HG02763 (cell line): ENCODE measurements around the gene MYOT.
"Not testable (repeated sequence)": the region's sequence is repeated elsewhere in the genome, so short reads cannot be mapped to it uniquely, and the experiment has no call there.

ENCODE experiments used
- ATAC-seq: cut with Tn5 transposase; IDR thresholded peaks from one replicate; pipeline ENCODE4 v1.9.1; 2021; ENCODE audit warnings: mild to moderate bottlenecking, moderate library complexity; ENCODE audit not compliant: unreplicated experiment

The MYOT gene

GRCh38 chr5:137853165-137853564 is 14.5 kb upstream of the MYOT start:
- ATAC-seq: not testable (repeated sequence)

- ATAC-seq: no peak
These were observed 11.5 kb upstream of the MYOT start for GRCh38 chr5:137856201-137856600.

GRCh38 chr5:137856916-137857862 is 10.5 kb upstream of the MYOT start:
- ATAC-seq: no peak

- peak; percentile 81 for ATAC-seq
These were observed 9.3 kb upstream of the MYOT start for GRCh38 chr5:137858223-137858916.

GRCh38 chr5:137858954-137859353 is 8.7 kb upstream of the MYOT start:
- ATAC-seq: no peak

GRCh38 chr5:137862251-137862650 is 5.4 kb upstream of the MYOT start:
- ATAC-seq: no peak

- not testable (repeated sequence) for ATAC-seq
These were observed 4.0 kb upstream of the MYOT start for GRCh38 chr5:137863653-137864052.

GRCh38 chr5:137866541-137867388 is 895 bp upstream of the MYOT start:
- no peak for ATAC-seq

GRCh38 chr5:137870647-137871339 is 3.1 kb downstream of the MYOT start:
- ATAC-seq: no peak

GRCh38 chr5:137871571-137871970 is 3.9 kb downstream of the MYOT start:
- ATAC-seq: no peak

- no peak for ATAC-seq
These were observed 4.8 kb downstream of the MYOT start for GRCh38 chr5:137872466-137872865.

GRCh38 chr5:137876101-137876500 is 8.4 kb downstream of the MYOT start:
- ATAC-seq: no peak

- no peak for ATAC-seq
These were observed 12.7 kb downstream of the MYOT start for GRCh38 chr5:137880313-137880712.

- ATAC-seq: no peak
These were observed 20.2 kb downstream of the MYOT start for GRCh38 chr5:137887831-137888230.

GRCh38 chr5:137888466-137888862 is 20.8 kb downstream of the MYOT start:
- ATAC-seq: no peak

GRCh38 chr5:137888863-137889759 is 21.5 kb downstream of the MYOT start, which contains the start of gene PKD2L2:
Gene PKD2L2 (plus strand): TSS chr5:137889457. CDS start chr5:137889492, 35 bp downstream.
- peak; percentile 92 for ATAC-seq

- no peak for ATAC-seq
These were observed 23.2 kb downstream of the MYOT start for GRCh38 chr5:137890845-137891244.

GRCh38 chr5:137891849-137892248 is 24.2 kb downstream of the MYOT start:
- no peak for ATAC-seq

GRCh38 chr5:137894586-137894985 is 26.9 kb downstream of the MYOT start:
- ATAC-seq: no peak
